Endometrial microvascular endothelial cells (primary cell): ENCODE measurements around the gene CACFD1. TPM values are rescaled to one million over a fixed set of nuclear protein-coding genes. Genes with fewer than 3 reads are reported as not detected.

Source experiments
- in situ Hi-C: cut with HindIII; loops from 2 replicates; pipeline ENCODE4 v1.10.0; 2017; ENCODE audit warnings: low sequenced_read_pairs, low pct_unique_long_range_greater_than_20kb; ENCODE audit errors: inconsistent ontology term
- total RNA-seq: library from RNA; depleted of rRNA; stranded (reverse); fragments of >200 nt; gene quantifications from one replicate; pipeline ENCODE4 v1.2.3, GENCODE V29; 2015; ENCODE audit errors: inconsistent ontology term

CACFD1 gene
- total RNA-seq, 1 donor from 2014 or later: 2.8 TPM

- in situ Hi-C loops: no loop called here
Observed at GRCh38 chr9:133460405-133461175, 812 bp downstream of the CACFD1 start.

- in situ Hi-C loops: no loop called here
Observed at GRCh38 chr9:133461975-133462374, 2.2 kb downstream of the CACFD1 start.

- in situ Hi-C loops: no loop called here
Observed at GRCh38 chr9:133463234-133463863, 3.6 kb downstream of the CACFD1 start.

- in situ Hi-C loops: no loop called here
Observed at GRCh38 chr9:133463864-133464615, 4.3 kb downstream of the CACFD1 start.

- in situ Hi-C loops: no loop called here
Observed at GRCh38 chr9:133464638-133465037, 4.9 kb downstream of the CACFD1 start.

- in situ Hi-C loops: no loop called here
Observed at GRCh38 chr9:133465984-133466383, 6.2 kb downstream of the CACFD1 start.

GRCh38 chr9:133467101-133467500 is 7.3 kb downstream of the CACFD1 start:
- in situ Hi-C loops: no loop called here

- in situ Hi-C loops: no loop called here
Observed at GRCh38 chr9:133468374-133468773, 8.6 kb downstream of the CACFD1 start.

GRCh38 chr9:133468777-133469421 is 9.1 kb downstream of the CACFD1 start:
- in situ Hi-C loops: no loop called here

GRCh38 chr9:133470427-133470924 is 10.7 kb downstream of the CACFD1 start:
- in situ Hi-C loops: no loop called here

- in situ Hi-C loops: no loop called here
Observed at GRCh38 chr9:133470988-133471387, 11.2 kb downstream of the CACFD1 start.

GRCh38 chr9:133471551-133472276 is 11.9 kb downstream of the CACFD1 start:
- in situ Hi-C loops: no loop called here

GRCh38 chr9:133472277-133472645 is 12.5 kb downstream of the CACFD1 start:
- in situ Hi-C loops: no loop called here

- in situ Hi-C loops: no loop called here
Observed at GRCh38 chr9:133472753-133473378, 13.1 kb downstream of the CACFD1 start.

- in situ Hi-C loops: no loop called here
Observed at GRCh38 chr9:133473743-133474142, 14.0 kb downstream of the CACFD1 start.

GRCh38 chr9:133474215-133474614 is 14.4 kb downstream of the CACFD1 start:
- in situ Hi-C loops: no loop called here

- in situ Hi-C loops: no loop called here
Observed at GRCh38 chr9:133474853-133475252, 15.1 kb downstream of the CACFD1 start.

- in situ Hi-C loops: no loop called here
Observed at GRCh38 chr9:133475292-133476012, 15.7 kb downstream of the CACFD1 start.
